GM12891 (cell line): ENCODE results near the gene CEMP1.

Experiments used
- DNase-seq: peaks from one replicate; pipeline ENCODE4 v3.0.0; 2011; ENCODE audit warnings: low spot score; ENCODE audit not compliant: insufficient read length
- FAIRE-seq: peaks from 2 replicates; lab custom pipeline; 2011; peaks lifted over from hg19 to GRCh38; lab: Jason Lieb, UNC
- PAX5 ChIP-seq: IDR thresholded peaks from 2 replicates; pipeline ENCODE4 v1.6.1; 2011; ENCODE audit warnings: low read length, moderate library complexity, mild to moderate bottlenecking; ENCODE audit not compliant: insufficient read depth, severe bottlenecking
- POLR2A ChIP-seq: IDR thresholded peaks from 2 replicates; pipeline ENCODE4 v1.6.1; 2011; ENCODE audit warnings: low read depth, low read length, control low read depth
- POLR2AphosphoS5 ChIP-seq: IDR thresholded peaks from 2 replicates; pipeline ENCODE4 v1.6.1; 2011; ENCODE audit warnings: low read depth, low read length, control low read depth
- POU2F2 ChIP-seq: IDR thresholded peaks from 2 replicates; pipeline ENCODE4 v1.6.1; 2011; ENCODE audit warnings: low read depth, mild to moderate bottlenecking, control low read depth, low read length, moderate library complexity
- SPI1 ChIP-seq: IDR thresholded peaks from 2 replicates; pipeline ENCODE4 v1.6.1; 2011; ENCODE audit warnings: low read depth, low read length, control low read depth
- TAF1 ChIP-seq: IDR thresholded peaks from 2 replicates; pipeline ENCODE4 v1.6.1; 2011; ENCODE audit warnings: low read depth, low read length, control low read depth

Gene CEMP1

GRCh38 chr16:2497695-2498484 lies 33.3 kb downstream of the CEMP1 start:
- DNase-seq, result no peak
- TF ChIP-seq POU2F2 (no peak), POLR2AphosphoS5 (no peak), SPI1 (no peak), TAF1 (no peak), PAX5 (no peak), POLR2A (no peak)
- FAIRE-seq, result no peak

DNA sequence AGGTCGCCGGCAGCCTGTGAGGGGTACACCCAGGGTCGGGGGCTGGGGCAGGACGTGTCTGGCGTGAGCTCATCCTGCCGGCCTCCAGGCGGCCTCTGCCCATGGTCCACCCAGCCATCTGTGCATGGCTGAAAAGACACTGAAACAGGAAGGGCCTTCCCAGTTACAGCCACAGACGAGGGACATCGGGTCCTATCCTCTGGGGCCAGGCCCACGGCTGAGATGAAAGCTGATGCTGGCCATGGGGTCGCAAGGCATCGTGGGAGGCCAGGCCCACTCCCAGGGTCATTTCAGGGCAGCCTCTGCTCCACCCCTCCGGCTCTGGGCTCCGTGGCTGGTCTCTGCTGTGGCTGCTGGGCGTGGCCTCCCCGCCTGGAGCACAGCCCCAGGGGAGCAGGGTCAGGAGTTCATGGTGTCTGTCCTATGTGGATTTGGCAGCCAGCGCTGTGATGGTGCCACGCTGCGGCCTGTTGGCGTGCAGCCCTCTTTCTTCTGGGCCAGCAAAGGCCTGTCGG lies 34.0 kb downstream of the CEMP1 start:
- FAIRE-seq, result no peak
- no peak for TF ChIP-seq TAF1
- no peak for TF ChIP-seq POU2F2
- TF ChIP-seq POLR2A, result no peak
- no peak for TF ChIP-seq POLR2AphosphoS5
- no peak for TF ChIP-seq SPI1
- no peak for TF ChIP-seq PAX5
- no peak for DNase-seq

DNA sequence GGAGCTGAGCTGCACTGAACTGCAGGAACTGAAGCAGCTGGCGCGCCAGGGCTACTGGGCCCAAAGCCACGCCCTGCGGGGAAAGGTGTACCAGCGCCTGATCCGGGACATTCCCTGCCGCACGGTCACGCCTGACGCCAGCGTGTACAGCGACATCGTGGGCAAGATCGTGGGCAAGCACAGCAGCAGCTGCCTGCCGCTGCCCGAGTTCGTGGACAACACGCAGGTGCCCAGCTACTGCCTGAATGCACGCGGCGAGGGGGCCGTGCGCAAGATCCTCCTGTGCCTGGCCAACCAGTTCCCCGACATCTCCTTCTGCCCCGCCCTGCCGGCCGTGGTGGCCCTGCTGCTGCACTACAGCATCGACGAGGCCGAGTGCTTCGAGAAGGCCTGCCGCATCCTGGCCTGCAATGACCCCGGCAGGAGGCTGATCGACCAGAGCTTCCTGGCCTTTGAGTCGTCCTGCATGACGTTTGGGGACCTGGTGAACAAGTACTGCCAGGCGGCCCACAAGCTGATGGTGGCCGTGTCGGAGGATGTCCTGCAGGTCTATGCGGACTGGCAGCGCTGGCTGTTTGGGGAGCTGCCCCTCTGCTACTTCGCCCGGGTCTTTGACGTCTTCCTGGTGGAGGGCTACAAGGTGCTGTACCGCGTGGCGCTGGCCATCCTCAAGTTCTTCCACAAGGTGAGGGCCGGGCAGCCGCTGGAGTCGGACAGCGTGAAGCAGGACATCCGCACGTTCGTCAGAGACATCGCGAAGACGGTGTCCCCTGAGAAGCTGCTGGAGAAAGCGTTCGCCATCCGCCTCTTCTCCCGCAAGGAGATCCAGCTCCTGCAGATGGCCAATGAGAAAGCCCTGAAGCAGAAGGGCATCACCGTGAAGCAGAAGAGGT lies 34.7 kb downstream of the CEMP1 start:
- FAIRE-seq (no peak), DNase-seq (no peak)
- TF ChIP-seq PAX5, result no peak
- no peak for TF ChIP-seq TAF1
- no peak for TF ChIP-seq POLR2A
- TF ChIP-seq POLR2AphosphoS5, result no peak
- no peak for TF ChIP-seq POU2F2
- TF ChIP-seq SPI1, result no peak

GRCh38 chr16:2495041-2495440 lies 36.2 kb downstream of the CEMP1 start:
- DNase-seq (no peak), FAIRE-seq (no peak)
- TF ChIP-seq TAF1 (no peak), SPI1 (no peak), PAX5 (no peak), POU2F2 (no peak), POLR2AphosphoS5 (no peak), POLR2A (no peak)

DNA sequence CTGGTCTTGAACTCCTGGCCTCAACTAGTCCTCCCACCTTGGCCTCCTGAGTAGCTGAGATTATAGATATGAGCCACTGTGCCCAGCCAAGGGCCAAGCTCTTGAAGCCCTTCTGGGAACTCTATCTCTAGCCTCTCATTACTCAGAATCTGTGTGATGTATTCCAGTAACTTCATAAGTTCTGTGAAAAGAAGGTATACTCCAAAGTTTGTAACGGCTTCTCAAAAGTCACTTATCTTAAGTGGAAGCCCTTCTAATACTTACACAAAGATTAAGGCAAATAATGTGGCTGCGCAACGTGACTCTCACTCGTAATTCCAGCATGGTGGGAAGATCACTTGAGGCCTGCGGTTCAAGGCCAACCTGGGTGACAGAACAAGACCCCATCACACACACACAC lies 36.6 kb downstream of the CEMP1 start:
- TF ChIP-seq POLR2AphosphoS5 (no peak), SPI1 (no peak), POLR2A (no peak), POU2F2 (no peak), TAF1 (no peak), PAX5 (no peak)
- DNase-seq, result no peak
- FAIRE-seq, result no peak

- DNase-seq, result no peak
- TF ChIP-seq POLR2A (no peak), POLR2AphosphoS5 (no peak), PAX5 (no peak), POU2F2 (no peak), TAF1 (no peak), SPI1 (no peak)
- no peak for FAIRE-seq
Measured at GRCh38 chr16:2493605-2494004, 37.6 kb downstream of the CEMP1 start.

DNA sequence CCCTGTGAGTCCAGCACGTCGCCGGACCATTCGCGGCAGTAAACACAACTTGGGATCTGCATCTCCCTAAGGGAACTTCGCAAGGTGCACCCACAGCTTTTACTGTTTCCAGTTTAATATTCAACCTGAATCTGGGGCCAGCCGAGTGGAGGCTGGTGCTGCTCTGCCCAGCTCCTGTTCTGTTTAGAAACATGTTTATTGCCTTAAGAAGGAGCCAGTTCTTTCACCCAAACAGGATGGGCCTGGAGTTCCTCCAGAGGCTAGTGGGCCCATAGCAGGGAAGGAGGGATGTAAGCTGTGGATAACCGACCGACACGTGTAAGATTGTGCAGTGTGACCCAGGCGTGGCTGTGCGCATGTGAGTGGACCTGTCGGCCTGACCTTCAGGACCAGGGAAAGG lies 38.9 kb downstream of the CEMP1 start:
- no peak for DNase-seq
- no peak for TF ChIP-seq POLR2A
- TF ChIP-seq PAX5, result no peak
- no peak for TF ChIP-seq TAF1
- FAIRE-seq, result no peak

DNA sequence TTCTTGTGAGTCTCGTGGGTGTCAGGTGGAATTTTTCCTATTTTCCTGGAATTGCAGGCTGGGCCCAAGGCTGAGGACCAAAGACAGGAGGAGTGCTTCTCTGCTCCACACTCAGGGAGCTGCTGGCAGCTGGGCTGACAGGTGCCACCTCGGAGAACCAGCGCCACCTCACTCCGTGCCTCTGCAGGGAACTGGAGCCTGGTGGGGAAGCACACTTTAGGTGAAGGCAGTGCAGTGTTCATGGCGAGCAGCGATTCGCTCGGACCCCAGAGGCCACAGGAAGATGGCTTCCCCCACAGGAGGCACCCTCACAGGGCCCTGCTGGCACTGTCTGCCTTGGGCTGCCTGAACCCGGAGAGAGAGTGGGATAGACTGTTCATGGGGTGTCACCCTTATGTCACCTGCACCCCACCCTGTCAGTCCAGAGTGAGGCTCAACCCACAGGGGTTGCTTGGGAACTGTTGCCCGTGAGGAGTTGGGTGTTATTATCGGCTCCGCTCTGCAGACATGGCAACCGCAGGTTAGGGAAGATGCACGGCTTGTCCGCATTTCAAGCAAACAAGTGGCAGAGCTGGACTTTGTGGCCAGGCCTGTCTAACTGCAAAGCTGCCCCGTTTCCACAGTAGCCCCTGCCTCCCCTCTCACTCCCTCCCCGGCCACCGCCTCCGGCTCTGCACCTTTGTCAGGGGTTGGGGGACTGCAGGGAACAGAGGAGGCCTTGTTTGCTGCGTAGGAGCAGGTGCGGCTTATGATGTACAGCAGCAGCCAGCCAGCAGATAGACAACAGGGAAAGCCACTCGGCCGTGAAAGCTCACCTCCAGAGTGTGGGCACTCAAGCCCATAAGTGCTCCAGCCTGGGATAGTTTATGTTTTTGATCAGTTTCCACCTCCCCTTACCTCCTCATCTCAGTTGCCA lies 40.8 kb downstream of the CEMP1 start:
- TF ChIP-seq SPI1 (no peak), POU2F2 (no peak), POLR2AphosphoS5 (no peak), PAX5 (no peak), TAF1 (no peak), POLR2A (no peak)
- no peak for FAIRE-seq
- DNase-seq, result no peak
